Fibroblast of lung (primary cell): Measurements from ENCODE around the gene ELL. TPM values are rescaled to one million over a fixed set of nuclear protein-coding genes. Genes with fewer than 3 reads are reported as not detected.

ENCODE experiments used
- DNase-seq, 2 donors: peaks; one replicate each; pipeline versions ENCODE4 v3.0.0 to v3.0.0-alpha.2; 2010; ENCODE audit warnings: low read depth in 2 of 2
- H2AFZ ChIP-seq: 2 replicates; pipeline ENCODE4 v1.5.1; 2012; ENCODE audit warnings: low read length, control low read depth, inconsistent platforms
- H3K27ac ChIP-seq: 2 replicates; pipeline ENCODE4 v1.5.1; 2011; ENCODE audit warnings: low read length, control low read depth; ENCODE audit not compliant: insufficient read depth
- H3K27me3 ChIP-seq: 2 replicates; pipeline ENCODE4 v1.5.1; 2011; ENCODE audit warnings: mild to moderate bottlenecking, low read length; ENCODE audit not compliant: control insufficient read depth, insufficient read depth
- H3K36me3 ChIP-seq: 2 replicates; pipeline ENCODE4 v1.5.1; 2011; ENCODE audit warnings: low read length; ENCODE audit not compliant: control insufficient read depth, insufficient read depth
- H3K4me1 ChIP-seq: 2 replicates; pipeline ENCODE4 v1.5.1; 2011; ENCODE audit warnings: low read length; ENCODE audit not compliant: control insufficient read depth, insufficient read depth; ENCODE audit errors: extremely low read depth
- H3K4me2 ChIP-seq: 2 replicates; pipeline ENCODE4 v1.5.1; 2011; ENCODE audit warnings: low read length, control low read depth; ENCODE audit not compliant: insufficient read depth; ENCODE audit errors: extremely low read depth
- H3K4me3 ChIP-seq, 4 experiments: fragments of 200-600 bp in 1 of 4; sonication (generic) in 1 of 4; replicated peaks in 1 of 4; 2 replicates each; pipeline ENCODE4 v1.5.1; 2011 to 2016; ENCODE audit warnings: low read length in 4 of 4, low read depth in 3 of 4, mild to moderate bottlenecking in 3 of 4, control low read depth in 2 of 4, inconsistent platforms in 1 of 4, mixed read lengths in 1 of 4; ENCODE audit not compliant: insufficient read depth in 1 of 4; ENCODE audit errors: control extremely low read depth in 1 of 4
- H3K79me2 ChIP-seq: 2 replicates; pipeline ENCODE4 v1.5.1; 2012; ENCODE audit warnings: mild to moderate bottlenecking, low read length, inconsistent platforms; ENCODE audit not compliant: control insufficient read depth, insufficient read depth
- H3K9ac ChIP-seq: 2 replicates; pipeline ENCODE4 v1.5.1; 2011; ENCODE audit warnings: mild to moderate bottlenecking, low read length, control low read depth; ENCODE audit not compliant: insufficient read depth
- H3K9me3 ChIP-seq: 2 replicates; pipeline ENCODE4 v1.5.1; 2012; ENCODE audit warnings: low read depth, low read length; ENCODE audit not compliant: control insufficient read depth, insufficient read depth
- H4K20me1 ChIP-seq: 2 replicates; pipeline ENCODE4 v1.5.1; 2011; ENCODE audit warnings: low read length; ENCODE audit not compliant: control insufficient read depth, insufficient read depth; ENCODE audit errors: extremely low read depth
- EZH2 ChIP-seq: IDR thresholded peaks from 2 replicates; pipeline ENCODE4 v1.5.1; 2012; ENCODE audit warnings: low read length, control low read depth, mild to moderate bottlenecking; ENCODE audit errors: missing control alignments
- polyA plus RNA-seq, 2 donors: library from polyadenylated mRNA; depleted of rRNA in 1 of 2; stranded (reverse) in 1 of 2; unstranded in 1 of 2; fragments of >200 nt; gene quantifications; 2 replicates each; pipeline ENCODE4 v1.2.1, GENCODE V29; 2011 to 2012; ENCODE audit warnings: missing spikeins in 1 of 2
- total RNA-seq: library from RNA; depleted of rRNA; stranded (reverse); fragments of >200 nt; gene quantifications from 2 replicates; pipeline ENCODE4 v1.2.1, GENCODE V29; 2014
- TF ChIP-seq, protein P1 (sequence below), 2 donors: IDR thresholded peaks in 1 of 2; conservative IDR thresholded peaks in 1 of 2; 1 replicate in 1 of 2; 2 replicates in 1 of 2; pipeline ENCODE4 v1.5.1; 2011 to 2012; ENCODE audit warnings: low read length in 2 of 2, control low read depth in 1 of 2, inconsistent platforms in 1 of 2, low read depth in 1 of 2, mild to moderate bottlenecking in 1 of 2

ELL gene
- total and polyA plus RNA-seq, 2 donors (not counting 1 experiment from before 2014, with no cell fraction given) = 4.4 to 18.7 TPM

DNA sequence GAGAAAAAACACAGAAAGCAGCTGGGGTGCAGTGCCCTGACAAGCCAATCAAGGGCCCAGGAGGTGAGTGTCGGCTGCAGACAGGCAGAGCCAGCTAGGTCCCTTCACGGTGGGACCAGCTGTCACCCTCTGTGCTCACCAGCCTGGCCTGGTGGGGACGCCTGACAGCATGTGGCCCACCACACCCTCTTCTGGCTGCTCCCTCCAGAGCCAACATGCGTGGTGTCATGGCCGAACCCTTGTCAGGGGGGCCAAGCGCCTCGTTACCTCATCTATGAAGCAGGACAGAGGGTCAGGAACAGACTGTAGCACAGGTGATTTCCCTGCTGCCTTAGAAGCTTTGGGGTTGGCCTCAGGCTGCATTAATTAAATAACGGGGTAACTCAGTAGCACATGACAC lies 43.9 kb downstream of the ELL start:
- H3K36me3 ChIP-seq = no peaks in the 10 kb centered on the region
- H3K9me3 ChIP-seq = no peaks in the 10 kb centered on the region
- H3K4me1 ChIP-seq = peaks cover 17% of the 10 kb centered on the region
- TF ChIP-seq, protein P1, sequence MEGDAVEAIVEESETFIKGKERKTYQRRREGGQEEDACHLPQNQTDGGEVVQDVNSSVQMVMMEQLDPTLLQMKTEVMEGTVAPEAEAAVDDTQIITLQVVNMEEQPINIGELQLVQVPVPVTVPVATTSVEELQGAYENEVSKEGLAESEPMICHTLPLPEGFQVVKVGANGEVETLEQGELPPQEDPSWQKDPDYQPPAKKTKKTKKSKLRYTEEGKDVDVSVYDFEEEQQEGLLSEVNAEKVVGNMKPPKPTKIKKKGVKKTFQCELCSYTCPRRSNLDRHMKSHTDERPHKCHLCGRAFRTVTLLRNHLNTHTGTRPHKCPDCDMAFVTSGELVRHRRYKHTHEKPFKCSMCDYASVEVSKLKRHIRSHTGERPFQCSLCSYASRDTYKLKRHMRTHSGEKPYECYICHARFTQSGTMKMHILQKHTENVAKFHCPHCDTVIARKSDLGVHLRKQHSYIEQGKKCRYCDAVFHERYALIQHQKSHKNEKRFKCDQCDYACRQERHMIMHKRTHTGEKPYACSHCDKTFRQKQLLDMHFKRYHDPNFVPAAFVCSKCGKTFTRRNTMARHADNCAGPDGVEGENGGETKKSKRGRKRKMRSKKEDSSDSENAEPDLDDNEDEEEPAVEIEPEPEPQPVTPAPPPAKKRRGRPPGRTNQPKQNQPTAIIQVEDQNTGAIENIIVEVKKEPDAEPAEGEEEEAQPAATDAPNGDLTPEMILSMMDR (conservative IDR thresholded peaks at IDR 0.05 in 1 of 2, IDR thresholded peaks at IDR 0.05 in 1 of 2; ENCODE audit: low read depth in 1 of 2, low read length in 2 of 2) = no peak
- TF ChIP-seq EZH2 = no peak
- no peak overlapping the region for H3K4me2 ChIP-seq
- H3K79me2 ChIP-seq = peaks cover 64% of the 10 kb centered on the region
- H2AFZ ChIP-seq = no peak overlapping the region
- no peak overlapping the region for H3K4me3 ChIP-seq
- no peaks in the 10 kb centered on the region for H3K27me3 ChIP-seq
- H4K20me1 ChIP-seq = no peaks in the 10 kb centered on the region
- H3K9ac ChIP-seq = no peak overlapping the region
- H3K27ac ChIP-seq = peak overlapping the region; percentile 87
- no peak for DNase-seq

DNA sequence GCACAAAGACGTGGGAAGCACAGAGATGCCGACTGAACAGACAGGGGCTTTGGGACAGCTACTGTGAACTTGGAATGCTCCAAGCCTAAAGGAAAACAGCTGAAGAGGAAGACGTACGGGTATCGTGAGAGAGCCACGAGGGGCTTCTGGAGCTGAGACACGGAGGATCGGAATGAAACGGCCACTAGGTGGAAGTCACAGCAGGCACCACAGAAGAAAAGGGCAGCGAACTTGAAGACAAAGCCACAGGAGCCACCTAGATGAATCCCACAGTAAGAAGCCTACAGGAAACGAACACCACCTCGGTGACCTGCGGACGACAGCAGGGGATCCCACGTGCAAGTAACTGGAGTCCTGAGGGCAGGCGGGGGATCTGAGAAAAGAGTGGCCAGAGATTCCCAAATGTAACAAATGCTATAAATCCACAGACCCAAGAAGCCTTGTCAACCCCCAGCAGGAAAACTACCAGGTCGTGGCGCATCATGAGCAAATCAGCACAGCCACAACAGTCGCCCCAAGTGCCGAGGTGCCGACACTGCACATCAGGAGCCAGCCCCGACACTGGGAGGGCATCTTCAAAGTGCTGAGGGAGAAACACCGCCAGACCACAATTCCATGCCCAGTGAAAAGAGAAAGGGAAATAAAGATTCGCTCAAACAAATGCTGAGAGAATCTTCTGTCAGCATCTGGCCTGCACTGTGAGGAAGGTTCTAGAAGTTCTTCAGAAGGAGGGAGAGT lies 44.7 kb downstream of the ELL start:
- H3K79me2 ChIP-seq = peaks cover 61% of the 10 kb centered on the region
- no peak overlapping the region for H3K9ac ChIP-seq
- H4K20me1 ChIP-seq = no peaks in the 10 kb centered on the region
- no peaks in the 10 kb centered on the region for H3K9me3 ChIP-seq
- no peak overlapping the region for H2AFZ ChIP-seq
- TF ChIP-seq, protein P1 (conservative IDR thresholded peaks at IDR 0.05 in 1 of 2, IDR thresholded peaks at IDR 0.05 in 1 of 2; ENCODE audit: low read depth in 1 of 2, low read length in 2 of 2) = no peak
- no peak for TF ChIP-seq EZH2
- H3K4me1 ChIP-seq = peaks cover 17% of the 10 kb centered on the region
- H3K4me2 ChIP-seq = no peak overlapping the region
- no peak for DNase-seq
- H3K27me3 ChIP-seq = no peaks in the 10 kb centered on the region
- peaks cover 2% of the 10 kb centered on the region for H3K36me3 ChIP-seq
- H3K4me3 ChIP-seq = no peak overlapping the region
- H3K27ac ChIP-seq = no peak overlapping the region

DNA sequence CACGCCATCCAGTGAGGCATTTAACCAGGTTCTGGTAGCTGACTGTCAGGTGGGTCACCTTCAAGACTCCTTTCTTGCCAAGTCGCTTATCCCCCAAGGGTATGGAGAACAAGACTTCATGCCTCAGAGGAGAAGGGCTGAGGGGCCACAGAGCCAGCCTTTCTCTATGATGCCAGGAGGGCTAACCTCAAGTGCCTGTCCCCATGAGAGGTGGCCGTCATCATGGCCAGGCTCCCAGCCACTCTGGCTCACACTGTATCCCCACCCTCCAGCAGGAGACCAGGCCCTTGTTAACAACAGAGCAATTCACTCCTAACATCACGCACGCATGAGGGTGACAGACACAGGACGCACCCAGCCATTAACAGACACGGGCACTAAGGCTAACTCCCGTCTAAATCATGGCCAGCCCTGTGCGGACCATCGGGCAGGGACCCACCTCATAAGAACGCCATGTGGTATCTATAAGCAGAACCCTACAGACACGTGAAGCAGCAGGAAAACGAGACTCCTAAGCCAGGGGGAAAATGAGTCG lies 45.3 kb downstream of the ELL start:
- Histone ChIP-seq H3K36me3 (peaks cover 2% of the 10 kb centered on the region), H3K27me3 (no peaks in the 10 kb centered on the region), H3K27ac (no peak overlapping the region), H3K9me3 (no peaks in the 10 kb centered on the region), H3K9ac (no peak overlapping the region), H3K79me2 (peaks cover 57% of the 10 kb centered on the region), H3K4me3 (no peak overlapping the region), H3K4me1 (peaks cover 17% of the 10 kb centered on the region), H4K20me1 (no peaks in the 10 kb centered on the region), H3K4me2 (no peak overlapping the region), H2AFZ (no peak overlapping the region)
- DNase-seq = no peak
- no peak for TF ChIP-seq EZH2
- TF ChIP-seq, protein P1 (conservative IDR thresholded peaks at IDR 0.05 in 1 of 2, IDR thresholded peaks at IDR 0.05 in 1 of 2; ENCODE audit: low read depth in 1 of 2, low read length in 2 of 2) = no peak
